OCI-LY3 (cell line): ENCODE data around the gene TOM1L2.

Source experiments
- H2AFZ ChIP-seq: fragments of 200-600, 300-600 bp; shearing (Covaris generic); 2 replicates; pipeline ENCODE4 v1.6.0; 2014; ENCODE audit warnings: antibody characterized with exemption, low read depth, low read length
- H3K27ac ChIP-seq: fragments of 200-600, 300-600 bp; sonication (generic); 2 replicates; pipeline ENCODE4 v1.5.1; 2014; ENCODE audit warnings: mild to moderate bottlenecking, low read length, moderate library complexity, mixed read lengths
- H3K27me3 ChIP-seq: fragments of 200-600, 300-600 bp; sonication (generic); 2 replicates; pipeline ENCODE4 v1.6.1; 2014; ENCODE audit warnings: low read depth, low read length, mixed read lengths
- H3K36me3 ChIP-seq: fragments of 200-600, 300-600 bp; sonication (generic); replicated peaks from 2 replicates; pipeline ENCODE3; 2014; ENCODE audit warnings: low read depth, low read length, mixed read lengths
- H3K4me1 ChIP-seq: fragments of 300-600, 200-600 bp; sonication (generic); 2 replicates; pipeline ENCODE4 v1.6.1; 2014; ENCODE audit warnings: low read length, mixed read lengths
- H3K4me2 ChIP-seq: fragments of 200-600, 300-600 bp; sonication (generic); 2 replicates; pipeline ENCODE4 v1.6.1; 2014; ENCODE audit warnings: low read length, mixed read lengths
- H3K4me3 ChIP-seq: fragments of 300-600, 200-600 bp; sonication (generic); 2 replicates; pipeline ENCODE4 v1.5.1; 2014; ENCODE audit warnings: antibody characterized with exemption, mild to moderate bottlenecking, low read length, moderate library complexity
- H3K79me2 ChIP-seq: fragments of 300-600, 200-600 bp; shearing (Covaris generic); 2 replicates; pipeline ENCODE4 v1.6.1; 2014; ENCODE audit warnings: mild to moderate bottlenecking, low read length, mixed read lengths
- H3K9ac ChIP-seq: fragments of 300-600, 200-600 bp; shearing (Covaris generic); 2 replicates; pipeline ENCODE4 v1.6.0; 2014; ENCODE audit warnings: mild to moderate bottlenecking, low read length, moderate library complexity
- H3K9me3 ChIP-seq: fragments of 200-600, 300-600 bp; shearing (Covaris generic); 2 replicates; pipeline ENCODE4 v1.6.1; 2014; ENCODE audit warnings: low read length, mixed read lengths; ENCODE audit not compliant: insufficient read depth
- H4K20me1 ChIP-seq: fragments of 200-600, 300-600 bp; sonication (generic); 2 replicates; pipeline ENCODE4 v1.6.1; 2016; ENCODE audit warnings: low read length, mixed read lengths; ENCODE audit not compliant: insufficient read depth
- EZH2phosphoT487 ChIP-seq: fragments of 200-600 bp; shearing (Covaris generic); IDR thresholded peaks from 2 replicates; pipeline ENCODE4 v1.6.1; 2018; ENCODE audit warnings: antibody characterized with exemption, mixed run types, low read depth
- TF ChIP-seq, protein P1 (sequence below): fragments of 200-600, 300-600 bp; sonication (generic); IDR thresholded peaks from 2 replicates; pipeline ENCODE4 v1.5.1; 2014; ENCODE audit warnings: antibody characterized with exemption, low read length, low read depth

The TOM1L2 gene

GRCh38 chr17:18014006-18014405 lies 41.8 kb upstream of the TOM1L2 start:
- Histone ChIP-seq H3K27me3 (no peaks in the 10 kb centered on the region), H3K9me3 (no peaks in the 10 kb centered on the region), H2AFZ (no peak overlapping the region), H3K9ac (no peak overlapping the region), H4K20me1 (no peaks in the 10 kb centered on the region), H3K4me1 (no peaks in the 10 kb centered on the region), H3K79me2 (no peaks in the 10 kb centered on the region), H3K36me3 (no peaks in the 10 kb centered on the region), H3K27ac (no peak overlapping the region), H3K4me2 (no peak overlapping the region), H3K4me3 (no peak overlapping the region)
- TF ChIP-seq, protein P1, sequence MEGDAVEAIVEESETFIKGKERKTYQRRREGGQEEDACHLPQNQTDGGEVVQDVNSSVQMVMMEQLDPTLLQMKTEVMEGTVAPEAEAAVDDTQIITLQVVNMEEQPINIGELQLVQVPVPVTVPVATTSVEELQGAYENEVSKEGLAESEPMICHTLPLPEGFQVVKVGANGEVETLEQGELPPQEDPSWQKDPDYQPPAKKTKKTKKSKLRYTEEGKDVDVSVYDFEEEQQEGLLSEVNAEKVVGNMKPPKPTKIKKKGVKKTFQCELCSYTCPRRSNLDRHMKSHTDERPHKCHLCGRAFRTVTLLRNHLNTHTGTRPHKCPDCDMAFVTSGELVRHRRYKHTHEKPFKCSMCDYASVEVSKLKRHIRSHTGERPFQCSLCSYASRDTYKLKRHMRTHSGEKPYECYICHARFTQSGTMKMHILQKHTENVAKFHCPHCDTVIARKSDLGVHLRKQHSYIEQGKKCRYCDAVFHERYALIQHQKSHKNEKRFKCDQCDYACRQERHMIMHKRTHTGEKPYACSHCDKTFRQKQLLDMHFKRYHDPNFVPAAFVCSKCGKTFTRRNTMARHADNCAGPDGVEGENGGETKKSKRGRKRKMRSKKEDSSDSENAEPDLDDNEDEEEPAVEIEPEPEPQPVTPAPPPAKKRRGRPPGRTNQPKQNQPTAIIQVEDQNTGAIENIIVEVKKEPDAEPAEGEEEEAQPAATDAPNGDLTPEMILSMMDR: no peak
- no peak for TF ChIP-seq EZH2phosphoT487

GRCh38 chr17:18011286-18011685 lies 39.1 kb upstream of the TOM1L2 start:
- no peaks in the 10 kb centered on the region for H3K79me2 ChIP-seq
- no peaks in the 10 kb centered on the region for H3K4me1 ChIP-seq
- H3K36me3 ChIP-seq: no peaks in the 10 kb centered on the region
- H4K20me1 ChIP-seq: no peaks in the 10 kb centered on the region
- H3K4me3 ChIP-seq: no peak overlapping the region
- no peaks in the 10 kb centered on the region for H3K27me3 ChIP-seq
- H3K27ac ChIP-seq: no peak overlapping the region
- H2AFZ ChIP-seq: no peak overlapping the region
- H3K4me2 ChIP-seq: no peak overlapping the region
- TF ChIP-seq, protein P1: no peak
- TF ChIP-seq EZH2phosphoT487: no peak
- H3K9me3 ChIP-seq: no peaks in the 10 kb centered on the region
- H3K9ac ChIP-seq: no peak overlapping the region

DNA sequence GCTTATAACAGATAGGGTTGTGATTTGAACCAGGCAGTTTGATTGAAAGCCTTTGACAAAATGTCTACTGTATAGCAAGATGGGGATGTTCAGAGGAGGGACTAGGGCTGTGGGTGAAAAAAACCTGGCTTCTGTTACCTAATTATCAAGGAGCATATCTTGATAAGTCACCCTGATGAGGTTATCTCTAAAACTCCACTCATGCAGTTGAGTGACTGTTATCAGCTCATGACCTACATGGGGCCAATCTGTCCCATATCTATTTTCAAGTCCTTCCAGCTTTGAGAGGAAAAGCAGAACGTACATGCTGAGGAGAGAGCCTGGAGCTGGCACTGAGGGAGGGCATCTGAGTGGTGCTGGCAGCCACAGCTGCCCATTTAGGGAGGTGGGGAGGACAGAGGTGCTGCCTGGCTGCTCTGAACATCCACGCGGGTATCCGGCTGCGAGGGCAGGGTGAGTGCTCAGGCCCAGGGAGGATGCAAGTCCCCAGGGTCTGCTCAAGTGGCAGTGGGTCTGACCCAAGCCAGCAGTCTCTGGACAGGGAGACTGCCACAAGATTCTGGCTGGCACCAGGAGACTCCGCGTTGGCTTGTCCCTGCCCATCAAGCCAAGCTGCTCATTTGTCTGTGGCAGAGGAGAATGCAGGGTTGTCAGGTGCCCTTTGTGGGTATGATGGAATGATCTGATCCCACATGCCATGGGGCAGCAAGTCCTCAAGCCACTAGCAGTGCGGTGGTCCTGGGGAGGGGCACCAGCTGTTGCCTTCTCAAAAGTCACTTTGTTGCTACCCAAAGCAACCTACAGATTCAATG lies 37.6 kb upstream of the TOM1L2 start:
- no peaks in the 10 kb centered on the region for H3K4me1 ChIP-seq
- no peak overlapping the region for H3K4me3 ChIP-seq
- H3K36me3 ChIP-seq: no peaks in the 10 kb centered on the region
- H3K79me2 ChIP-seq: no peaks in the 10 kb centered on the region
- no peaks in the 10 kb centered on the region for H3K9me3 ChIP-seq
- H3K9ac ChIP-seq: no peak overlapping the region
- no peaks in the 10 kb centered on the region for H3K27me3 ChIP-seq
- no peak for TF ChIP-seq EZH2phosphoT487
- TF ChIP-seq, protein P1: no peak
- H2AFZ ChIP-seq: no peak overlapping the region
- H4K20me1 ChIP-seq: no peaks in the 10 kb centered on the region
- no peak overlapping the region for H3K4me2 ChIP-seq
- no peak overlapping the region for H3K27ac ChIP-seq

GRCh38 chr17:18008496-18009268 lies 36.5 kb upstream of the TOM1L2 start:
- H4K20me1 ChIP-seq: no peaks in the 10 kb centered on the region
- no peaks in the 10 kb centered on the region for H3K79me2 ChIP-seq
- no peaks in the 10 kb centered on the region for H3K27me3 ChIP-seq
- no peak overlapping the region for H3K4me2 ChIP-seq
- H3K4me3 ChIP-seq: no peak overlapping the region
- no peaks in the 10 kb centered on the region for H3K4me1 ChIP-seq
- H3K9ac ChIP-seq: no peak overlapping the region
- H3K9me3 ChIP-seq: no peaks in the 10 kb centered on the region
- H3K36me3 ChIP-seq: no peaks in the 10 kb centered on the region
- TF ChIP-seq, protein P1: no peak
- H2AFZ ChIP-seq: no peak overlapping the region
- H3K27ac ChIP-seq: no peak overlapping the region
